ENCODE data around the gene CAD.
"Not testable (repeated sequence)": the region's sequence is repeated elsewhere in the genome, so short reads cannot be mapped to it uniquely, and the experiment has no call there.

Gene CAD

GRCh38 chr2:27217173-27218121 lies at the start of gene CAD:
Gene CAD, plus strand, starts transcription at chr2:27217369. Its CDS starts 183 bp downstream, at chr2:27217552.
- peak; percentile 84 for DNase-seq

GRCh38 chr2:27170581-27171337 lies 46.4 kb upstream of the CAD start:
- DNase-seq: no peak

- DNase-seq: peak; percentile 70
These were observed 45.8 kb upstream of the CAD start for GRCh38 chr2:27171351-27171848.

- DNase-seq: no peak
These were observed 42.5 kb upstream of the CAD start for GRCh38 chr2:27174638-27175037.

GRCh38 chr2:27175330-27175729 lies 41.8 kb upstream of the CAD start:
- DNase-seq: no peak

- not testable (repeated sequence) for DNase-seq
These were observed 41.4 kb upstream of the CAD start for GRCh38 chr2:27175781-27176180.

- no peak for DNase-seq
These were observed 39.5 kb upstream of the CAD start for GRCh38 chr2:27177441-27178351.

GRCh38 chr2:27178469-27178868 lies 38.7 kb upstream of the CAD start:
- no peak for DNase-seq

- no peak for DNase-seq
These were observed 37.7 kb upstream of the CAD start for GRCh38 chr2:27179344-27180000.

GRCh38 chr2:27182346-27182745 lies 34.8 kb upstream of the CAD start:
- DNase-seq: no peak

GRCh38 chr2:27184115-27184514 lies 33.1 kb upstream of the CAD start:
- DNase-seq: no peak

- DNase-seq: no peak
These were observed 31.7 kb upstream of the CAD start for GRCh38 chr2:27185331-27186026.

GRCh38 chr2:27186613-27187345 lies 30.4 kb upstream of the CAD start:
- no peak for DNase-seq

GRCh38 chr2:27189989-27190388 lies 27.2 kb upstream of the CAD start:
- DNase-seq: no peak

- peak; percentile 20 for DNase-seq
These were observed 25.9 kb upstream of the CAD start for GRCh38 chr2:27191070-27191829.

- DNase-seq: peak; percentile 68
These were observed 22.4 kb upstream of the CAD start for GRCh38 chr2:27194538-27195354.

GRCh38 chr2:27195799-27196198 lies 21.4 kb upstream of the CAD start:
- DNase-seq: not testable (repeated sequence)

- DNase-seq: not testable (repeated sequence)
These were observed 19.1 kb upstream of the CAD start for GRCh38 chr2:27198068-27198467.

- DNase-seq: no peak
These were observed 18.5 kb upstream of the CAD start for GRCh38 chr2:27198627-27199026.
